A673 (cell line): ENCODE results near the gene MAGEA2B. TPM values are rescaled to one million over a fixed set of nuclear protein-coding genes. Genes with fewer than 3 reads are reported as not detected.
"Not testable (repeated sequence)": the region's sequence is repeated elsewhere in the genome, so short reads cannot be mapped to it uniquely, and the experiment has no call there.

Experiments
- BruUV-seq: library from RNA; stranded (reverse); fragments of 400-500 nt; replicated peaks from 2 replicates; lab custom pipeline; 2021; lab: Mats Ljungman, UMichigan
- CTCF ChIA-PET: fragments of 300-600 bp; sonication (Branson Sonifier 250); formaldehyde crosslinking; loops from one replicate; lab custom pipeline; 2022; ENCODE audit warnings: antibody characterized with exemption; lab: Charles Lee
- POLR2A ChIA-PET: fragments of 300-600 bp; sonication (Branson Sonifier 250); formaldehyde crosslinking; loops from one replicate; lab custom pipeline; 2022; ENCODE audit warnings: antibody characterized with exemption; ENCODE audit not compliant: low non-redundant PET; lab: Charles Lee
- DNase-seq: peaks from one replicate; pipeline ENCODE4 v3.0.0-alpha.2; 2015; ENCODE audit warnings: low spot score
- H3K27ac ChIP-seq: fragments of 200-600 bp; sonication (generic); 2 replicates; pipeline ENCODE4 v1.5.1; 2016; ENCODE audit warnings: mixed run types, low read depth, mild to moderate bottlenecking, mixed read lengths, antibody characterized with exemption, low read length; ENCODE audit not compliant: poor library complexity, severe bottlenecking
- H3K27me3 ChIP-seq: fragments of 200-600 bp; sonication (generic); replicated peaks from 2 replicates; pipeline ENCODE4 v1.6.1; 2017; ENCODE audit warnings: mixed run types, low read depth, mild to moderate bottlenecking, mixed read lengths, antibody characterized with exemption, low read length; ENCODE audit not compliant: insufficient read depth, poor library complexity
- H3K36me3 ChIP-seq: fragments of 200-600 bp; sonication (generic); 2 replicates; pipeline ENCODE4 v1.6.1; 2016; ENCODE audit warnings: mixed run types, mild to moderate bottlenecking, mixed read lengths, antibody characterized with exemption, low read length; ENCODE audit not compliant: insufficient read depth, poor library complexity, severe bottlenecking
- H3K4me1 ChIP-seq: fragments of 200-600 bp; sonication (generic); 2 replicates; pipeline ENCODE4 v1.6.1; 2017; ENCODE audit warnings: mixed run types, mild to moderate bottlenecking, mixed read lengths, antibody characterized with exemption, low read length; ENCODE audit not compliant: insufficient read depth, poor library complexity, severe bottlenecking
- H3K4me3 ChIP-seq: fragments of 200-600 bp; sonication (generic); 2 replicates; pipeline ENCODE4 v1.5.1; 2016; ENCODE audit warnings: low read depth, mixed run types, mild to moderate bottlenecking, mixed read lengths, low read length; ENCODE audit not compliant: poor library complexity, severe bottlenecking
- H3K9me3 ChIP-seq: fragments of 200-600 bp; sonication (generic); 2 replicates; pipeline ENCODE4 v1.6.1; 2016; ENCODE audit warnings: mixed run types, low read depth, mild to moderate bottlenecking, mixed read lengths, antibody characterized with exemption, low read length; ENCODE audit not compliant: poor library complexity, severe bottlenecking
- EZH2 ChIP-seq: fragments of 200-600 bp; sonication (generic); IDR thresholded peaks from 2 replicates; pipeline ENCODE4 v1.6.1; 2017; ENCODE audit warnings: borderline replicate concordance, low read depth, mild to moderate bottlenecking, mixed read lengths, antibody characterized with exemption, low read length; ENCODE audit not compliant: poor library complexity, severe bottlenecking
- intact Hi-C: fragments of 100-400 bp; cut with micrococcal nuclease; formaldehyde crosslinking; loops from one replicate; pipeline ENCODE4 v1.10.0; 2022; ENCODE audit not compliant: unreplicated experiment
- total RNA-seq: library from RNA; stranded (reverse); gene quantifications from 2 replicates; pipeline ENCODE4 v1.2.3, GENCODE V29; 2021
- TF ChIP-seq, protein P1 (sequence below): fragments of 300-800, 200-600 bp; sonication (generic); conservative IDR thresholded peaks from 2 replicates; pipeline ENCODE4 v1.5.1; 2017; ENCODE audit warnings: low read depth, mild to moderate bottlenecking, antibody characterized with exemption, low read length, moderate library complexity, mixed read lengths

MAGEA2B gene
- total RNA-seq, 1 experiment from 2014 or later: not detected

DNA sequence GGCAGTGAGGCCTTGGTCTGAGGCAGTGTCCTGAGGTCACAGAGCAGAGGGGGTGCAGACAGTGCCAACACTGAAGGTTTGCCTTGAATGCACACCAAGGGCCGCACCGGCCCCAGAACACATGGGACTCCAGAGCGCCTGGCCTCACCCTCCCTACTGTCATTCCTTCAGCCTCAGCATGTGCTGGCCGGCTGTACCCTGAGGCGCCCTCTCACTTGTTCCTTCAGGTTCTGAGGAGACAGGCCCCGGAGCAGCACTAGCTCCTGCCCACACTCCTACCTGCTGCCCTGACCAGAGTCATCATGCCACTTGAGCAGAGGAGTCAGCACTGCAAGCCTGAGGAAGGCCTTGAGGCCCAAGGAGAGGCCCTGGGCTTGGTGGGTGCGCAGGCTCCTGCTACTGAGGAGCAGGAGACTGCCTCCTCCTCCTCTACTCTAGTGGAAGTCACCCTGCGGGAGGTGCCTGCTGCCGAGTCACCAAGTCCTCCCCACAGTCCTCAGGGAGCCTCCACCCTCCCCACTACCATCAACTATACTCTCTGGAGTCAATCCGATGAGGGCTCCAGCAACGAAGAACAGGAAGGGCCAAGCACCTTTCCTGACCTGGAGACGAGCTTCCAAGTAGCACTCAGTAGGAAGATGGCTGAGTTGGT lies 21.6 kb downstream of the MAGEA2B start:
- Histone ChIP-seq H3K36me3 (no peaks in the 10 kb centered on the region), H3K27ac (no peak overlapping the region), H3K4me3 (no peak overlapping the region), H3K9me3 (no peaks in the 10 kb centered on the region), H3K27me3 (peaks cover 14% of the 10 kb centered on the region), H3K4me1 (no peaks in the 10 kb centered on the region)
- intact Hi-C loops: no loop called here
- ChIA-PET CTCF (no interaction called here), POLR2A (no interaction called here)
- DNase-seq: no peak
- TF ChIP-seq, protein P1, sequence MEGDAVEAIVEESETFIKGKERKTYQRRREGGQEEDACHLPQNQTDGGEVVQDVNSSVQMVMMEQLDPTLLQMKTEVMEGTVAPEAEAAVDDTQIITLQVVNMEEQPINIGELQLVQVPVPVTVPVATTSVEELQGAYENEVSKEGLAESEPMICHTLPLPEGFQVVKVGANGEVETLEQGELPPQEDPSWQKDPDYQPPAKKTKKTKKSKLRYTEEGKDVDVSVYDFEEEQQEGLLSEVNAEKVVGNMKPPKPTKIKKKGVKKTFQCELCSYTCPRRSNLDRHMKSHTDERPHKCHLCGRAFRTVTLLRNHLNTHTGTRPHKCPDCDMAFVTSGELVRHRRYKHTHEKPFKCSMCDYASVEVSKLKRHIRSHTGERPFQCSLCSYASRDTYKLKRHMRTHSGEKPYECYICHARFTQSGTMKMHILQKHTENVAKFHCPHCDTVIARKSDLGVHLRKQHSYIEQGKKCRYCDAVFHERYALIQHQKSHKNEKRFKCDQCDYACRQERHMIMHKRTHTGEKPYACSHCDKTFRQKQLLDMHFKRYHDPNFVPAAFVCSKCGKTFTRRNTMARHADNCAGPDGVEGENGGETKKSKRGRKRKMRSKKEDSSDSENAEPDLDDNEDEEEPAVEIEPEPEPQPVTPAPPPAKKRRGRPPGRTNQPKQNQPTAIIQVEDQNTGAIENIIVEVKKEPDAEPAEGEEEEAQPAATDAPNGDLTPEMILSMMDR: no peak
- no peak for TF ChIP-seq EZH2
- BruUV-seq: no TSS peak

- H3K36me3 ChIP-seq, POLR2A ChIA-PET, CTCF ChIA-PET, H3K27ac ChIP-seq, H3K9me3 ChIP-seq, DNase-seq, H3K4me1 ChIP-seq, H3K4me3 ChIP-seq, BruUV-seq, intact Hi-C loops: not testable (repeated sequence)
- peaks cover 11% of the 10 kb centered on the region for H3K27me3 ChIP-seq
Observed at GRCh38 chrX:152736528-152736927, 22.1 kb downstream of the MAGEA2B start.

- no peaks in the 10 kb centered on the region for H3K4me1 ChIP-seq
- no TSS peak for BruUV-seq
- CTCF ChIA-PET: no interaction called here
Observed at GRCh38 chrX:152738560-152738959, 24.1 kb downstream of the MAGEA2B start.

DNA sequence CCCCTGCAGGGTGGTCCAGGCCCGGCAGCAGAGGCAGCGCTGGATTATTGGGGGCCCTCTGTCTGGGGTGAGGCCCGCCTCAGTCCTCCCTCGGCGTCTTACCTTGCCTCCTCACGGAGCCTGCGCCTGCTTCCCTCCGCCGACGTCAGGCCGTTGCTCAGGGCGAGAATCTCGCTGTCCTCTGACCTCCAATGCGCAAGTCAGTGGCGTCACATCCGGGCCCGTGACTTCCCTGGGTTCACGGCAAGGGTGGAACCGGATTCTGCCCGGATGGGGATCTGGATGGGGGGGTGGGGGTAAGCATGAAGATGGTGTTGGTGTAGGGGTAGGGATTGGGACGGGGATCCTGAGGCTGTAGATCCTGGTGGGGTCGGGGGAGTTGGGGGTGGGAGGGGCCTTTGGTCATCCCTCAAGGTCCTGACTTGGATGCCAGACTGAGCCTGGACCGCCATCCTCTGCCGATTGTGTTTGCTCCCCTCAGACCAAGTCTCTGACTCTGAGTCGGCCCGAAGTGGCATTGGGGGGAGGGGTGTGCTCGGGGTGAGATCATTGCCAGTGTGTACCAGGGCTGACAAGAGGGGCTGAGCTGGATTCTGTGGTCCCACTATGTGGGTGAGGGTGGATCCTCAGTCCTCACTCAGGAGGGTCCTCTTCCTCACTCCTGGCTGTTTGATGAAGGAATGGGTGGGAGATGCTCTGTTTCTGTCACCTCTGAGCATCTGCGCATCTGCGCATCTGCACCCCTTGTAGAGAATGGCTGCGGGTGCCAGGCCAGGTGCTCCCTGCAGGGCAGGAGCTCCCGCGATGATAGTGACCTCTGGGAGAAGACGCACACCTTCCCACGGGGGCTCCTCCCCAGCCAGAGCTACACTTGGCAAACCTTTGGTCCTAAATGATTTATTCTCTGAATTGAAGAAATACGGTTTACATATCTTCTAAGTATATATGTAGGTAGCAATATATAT lies 39.5 kb downstream of the MAGEA2B start, which contains the start of gene MAGEA2:
Gene MAGEA2, minus strand, starts transcription at position 157 of the 965 bp plus-strand sequence. CDS start 2,479 bp downstream, outside the sequence.
- H3K27me3 ChIP-seq, H3K9me3 ChIP-seq, POLR2A ChIA-PET, H3K27ac ChIP-seq, BruUV-seq, DNase-seq, intact Hi-C loops, H3K4me1 ChIP-seq, H3K36me3 ChIP-seq, H3K4me3 ChIP-seq, CTCF ChIA-PET: not testable (repeated sequence)

More at GRCh38 chrX:152738560-152738959, 24.1 kb downstream of the MAGEA2B start:
- Histone ChIP-seq H3K9me3 (no peaks in the 10 kb centered on the region), H3K36me3 (no peaks in the 10 kb centered on the region), H3K27ac (no peak overlapping the region), H3K27me3 (peaks cover 7% of the 10 kb centered on the region), H3K4me3 (no peak overlapping the region)
- intact Hi-C loops: no loop called here
- no peak for TF ChIP-seq EZH2
- TF ChIP-seq, protein P1: no peak
- DNase-seq: no peak
- POLR2A ChIA-PET: no interaction called here

- DNase-seq, POLR2A ChIA-PET, H3K36me3 ChIP-seq, H3K27ac ChIP-seq, BruUV-seq, H3K9me3 ChIP-seq, CTCF ChIA-PET, H3K4me3 ChIP-seq, intact Hi-C loops, H3K4me1 ChIP-seq, H3K27me3 ChIP-seq: not testable (repeated sequence)
Observed at GRCh38 chrX:152754871-152755270, 40.4 kb downstream of the MAGEA2B start.

- H3K27ac ChIP-seq, H3K4me1 ChIP-seq, intact Hi-C loops, H3K4me3 ChIP-seq, H3K36me3 ChIP-seq, BruUV-seq, H3K9me3 ChIP-seq, POLR2A ChIA-PET, H3K27me3 ChIP-seq, CTCF ChIA-PET, DNase-seq: not testable (repeated sequence)
Observed at GRCh38 chrX:152758918-152759317, 44.5 kb downstream of the MAGEA2B start, which contains the start of gene CSAG3. TSS of gene CSAG3 (plus strand) at chrX:152759218.
